ENCODE data around the gene SAP30L. TPM values are rescaled to one million over a fixed set of nuclear protein-coding genes. Genes with fewer than 3 reads are reported as not detected.

Gene SAP30L, protein sequence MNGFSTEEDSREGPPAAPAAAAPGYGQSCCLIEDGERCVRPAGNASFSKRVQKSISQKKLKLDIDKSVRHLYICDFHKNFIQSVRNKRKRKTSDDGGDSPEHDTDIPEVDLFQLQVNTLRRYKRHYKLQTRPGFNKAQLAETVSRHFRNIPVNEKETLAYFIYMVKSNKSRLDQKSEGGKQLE
- total RNA-seq (2022; extraction: Qiagen RNA extraction): 28.1 to 32.1 TPM (median 29.1 TPM) in 5 replicates

GRCh38 chr5:154445422-154446194 lies at the start of gene SAP30L:
SAP30L (plus strand) TSS chr5:154445997; CDS start chr5:154446605, 608 bp downstream.

DNA sequence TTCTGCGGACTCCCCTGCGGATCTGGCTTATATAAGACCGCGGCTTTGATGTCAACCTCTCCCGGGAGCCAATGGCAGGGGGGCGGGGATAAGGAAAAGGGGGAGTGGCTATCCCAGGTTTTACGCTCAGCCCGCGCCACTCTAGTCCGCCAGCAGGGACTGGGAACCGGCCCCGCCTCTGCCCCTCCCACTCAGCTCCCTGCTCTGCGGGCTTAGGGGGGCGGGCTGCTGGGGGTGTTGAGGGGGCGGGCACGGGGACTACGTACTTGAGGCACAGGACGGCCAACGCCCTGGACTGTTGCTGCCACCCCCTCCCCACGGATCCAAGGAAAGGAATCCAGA lies 32.4 kb downstream of the SAP30L start, which contains the start of gene HAND1:
Gene HAND1, minus strand, starts transcription at position 4 of the 342 bp plus-strand sequence. CDS start 219 bp downstream, outside the sequence.

Other genes starting within 250 kb of the SAP30L start
- gene HAND1, start 32.2 kb downstream of the SAP30L start, total RNA-seq (2022; extraction: Qiagen RNA extraction): 0.12 to 0.26 TPM (median 0.18 TPM) in 5 replicates

Data from A549 treated with CORT108297 at 1 μM for 4 hours (cell line).